ENCODE results near the gene SMYD3. TPM values are rescaled to one million over a fixed set of nuclear protein-coding genes. Genes with fewer than 3 reads are reported as not detected.

SMYD3 gene
- total RNA-seq, 1 donor from 2014 or later: 0.32 TPM

DNA sequence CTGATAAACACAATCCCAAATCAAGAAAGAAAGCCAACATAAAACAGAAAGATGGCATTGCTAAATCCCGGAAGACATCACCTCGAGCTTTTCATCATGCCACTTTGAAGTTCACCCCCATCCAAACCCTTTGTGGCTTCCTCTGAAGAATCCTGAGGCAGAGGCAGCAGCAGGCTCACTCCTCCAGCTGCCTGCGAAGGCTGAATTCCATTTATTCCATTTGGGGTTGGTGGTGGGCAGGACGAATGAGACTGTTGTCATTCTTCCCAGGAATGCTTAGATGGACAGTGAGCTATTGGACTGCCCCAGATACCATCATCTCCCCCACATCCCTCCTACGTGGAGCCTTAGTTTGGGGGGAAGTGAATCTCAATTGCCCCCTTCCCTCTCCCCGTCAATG is 437.5 kb downstream of the SMYD3 start:
- H3K9me3 ChIP-seq: no peaks in the 10 kb centered on the region
- no peak overlapping the region for H3K4me3 ChIP-seq
- H3K27me3 ChIP-seq: no peaks in the 10 kb centered on the region
- H3K36me3 ChIP-seq: no peaks in the 10 kb centered on the region
- intact Hi-C loops (cut with DNase I): no loop called here
- no peak overlapping the region for H3K27ac ChIP-seq
- TF ChIP-seq, protein P1, sequence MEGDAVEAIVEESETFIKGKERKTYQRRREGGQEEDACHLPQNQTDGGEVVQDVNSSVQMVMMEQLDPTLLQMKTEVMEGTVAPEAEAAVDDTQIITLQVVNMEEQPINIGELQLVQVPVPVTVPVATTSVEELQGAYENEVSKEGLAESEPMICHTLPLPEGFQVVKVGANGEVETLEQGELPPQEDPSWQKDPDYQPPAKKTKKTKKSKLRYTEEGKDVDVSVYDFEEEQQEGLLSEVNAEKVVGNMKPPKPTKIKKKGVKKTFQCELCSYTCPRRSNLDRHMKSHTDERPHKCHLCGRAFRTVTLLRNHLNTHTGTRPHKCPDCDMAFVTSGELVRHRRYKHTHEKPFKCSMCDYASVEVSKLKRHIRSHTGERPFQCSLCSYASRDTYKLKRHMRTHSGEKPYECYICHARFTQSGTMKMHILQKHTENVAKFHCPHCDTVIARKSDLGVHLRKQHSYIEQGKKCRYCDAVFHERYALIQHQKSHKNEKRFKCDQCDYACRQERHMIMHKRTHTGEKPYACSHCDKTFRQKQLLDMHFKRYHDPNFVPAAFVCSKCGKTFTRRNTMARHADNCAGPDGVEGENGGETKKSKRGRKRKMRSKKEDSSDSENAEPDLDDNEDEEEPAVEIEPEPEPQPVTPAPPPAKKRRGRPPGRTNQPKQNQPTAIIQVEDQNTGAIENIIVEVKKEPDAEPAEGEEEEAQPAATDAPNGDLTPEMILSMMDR (IDR thresholded peaks at IDR 0.05): no peak
- DNase-seq (ENCODE audit: low spot score in 2 of 2): no peak
- no peaks in the 10 kb centered on the region for H3K4me1 ChIP-seq

DNA sequence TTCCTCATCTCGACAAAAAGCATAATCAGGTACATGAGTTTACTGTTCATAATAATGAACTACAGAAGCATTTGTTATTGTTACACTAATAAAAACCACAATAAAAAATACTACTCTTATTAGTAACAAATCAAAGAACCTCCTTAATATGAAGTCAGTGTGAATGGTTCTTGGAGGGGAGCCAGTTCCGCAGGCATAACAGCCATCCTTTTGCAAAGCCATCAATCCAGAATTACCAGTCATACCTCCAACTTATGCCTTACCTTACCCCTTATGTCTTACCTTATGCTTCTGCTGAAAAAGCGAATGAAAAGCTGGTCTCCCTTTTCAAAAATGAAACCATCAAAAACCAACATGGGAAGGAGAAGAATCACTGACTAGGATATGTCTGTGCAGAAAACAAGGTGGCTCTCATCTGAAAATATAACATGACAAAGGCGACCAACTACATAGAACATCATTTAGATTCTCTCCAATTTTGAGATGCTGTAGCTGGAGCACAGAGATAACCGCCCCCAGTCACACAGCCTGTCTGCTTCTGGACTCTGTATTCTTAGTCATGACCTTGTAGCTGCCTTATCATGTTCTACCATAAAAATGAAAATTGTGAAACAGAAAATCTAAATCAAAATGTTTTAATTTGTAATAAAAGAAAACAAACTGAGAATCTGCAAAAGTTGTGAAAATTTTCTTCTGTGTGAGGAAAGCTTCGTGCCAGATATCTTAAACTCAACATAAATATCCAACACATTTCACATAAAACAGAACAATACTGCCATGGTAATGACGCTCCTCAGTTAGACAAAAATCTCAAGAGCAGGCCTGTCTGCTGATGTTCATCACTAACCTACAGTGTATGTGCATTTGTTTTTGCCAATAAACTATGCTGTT is 438.2 kb downstream of the SMYD3 start:
- H3K4me1 ChIP-seq: no peaks in the 10 kb centered on the region
- DNase-seq (ENCODE audit: low spot score in 2 of 2): no peak
- TF ChIP-seq, protein P1 (IDR thresholded peaks at IDR 0.05): no peak
- H3K36me3 ChIP-seq: no peaks in the 10 kb centered on the region
- H3K4me3 ChIP-seq: no peak overlapping the region
- H3K27me3 ChIP-seq: no peaks in the 10 kb centered on the region
- no peak overlapping the region for H3K27ac ChIP-seq
- no peaks in the 10 kb centered on the region for H3K9me3 ChIP-seq
- intact Hi-C loops (cut with DNase I): no loop called here

DNA sequence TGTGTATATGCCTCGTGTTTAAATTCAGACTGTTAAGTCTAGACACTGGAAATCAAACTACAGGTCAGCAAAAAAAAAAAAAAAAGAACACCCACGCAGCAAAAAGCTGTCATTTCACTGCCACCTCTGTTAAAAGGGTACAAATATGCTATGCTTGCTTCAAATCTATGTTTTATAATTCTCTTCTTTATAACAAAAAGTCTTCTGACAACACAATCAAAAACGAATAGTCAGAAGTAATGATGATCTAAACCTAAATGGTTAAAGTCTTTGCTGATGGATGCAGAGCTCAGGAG is 438.9 kb downstream of the SMYD3 start:
- no peak overlapping the region for H3K27ac ChIP-seq
- TF ChIP-seq, protein P1 (IDR thresholded peaks at IDR 0.05): no peak
- DNase-seq (ENCODE audit: low spot score in 2 of 2): no peak
- H3K36me3 ChIP-seq: no peaks in the 10 kb centered on the region
- H3K27me3 ChIP-seq: no peaks in the 10 kb centered on the region
- H3K4me1 ChIP-seq: no peaks in the 10 kb centered on the region
- no peak overlapping the region for H3K4me3 ChIP-seq
- H3K9me3 ChIP-seq: no peaks in the 10 kb centered on the region
- intact Hi-C loops (cut with DNase I): no loop called here

DNA sequence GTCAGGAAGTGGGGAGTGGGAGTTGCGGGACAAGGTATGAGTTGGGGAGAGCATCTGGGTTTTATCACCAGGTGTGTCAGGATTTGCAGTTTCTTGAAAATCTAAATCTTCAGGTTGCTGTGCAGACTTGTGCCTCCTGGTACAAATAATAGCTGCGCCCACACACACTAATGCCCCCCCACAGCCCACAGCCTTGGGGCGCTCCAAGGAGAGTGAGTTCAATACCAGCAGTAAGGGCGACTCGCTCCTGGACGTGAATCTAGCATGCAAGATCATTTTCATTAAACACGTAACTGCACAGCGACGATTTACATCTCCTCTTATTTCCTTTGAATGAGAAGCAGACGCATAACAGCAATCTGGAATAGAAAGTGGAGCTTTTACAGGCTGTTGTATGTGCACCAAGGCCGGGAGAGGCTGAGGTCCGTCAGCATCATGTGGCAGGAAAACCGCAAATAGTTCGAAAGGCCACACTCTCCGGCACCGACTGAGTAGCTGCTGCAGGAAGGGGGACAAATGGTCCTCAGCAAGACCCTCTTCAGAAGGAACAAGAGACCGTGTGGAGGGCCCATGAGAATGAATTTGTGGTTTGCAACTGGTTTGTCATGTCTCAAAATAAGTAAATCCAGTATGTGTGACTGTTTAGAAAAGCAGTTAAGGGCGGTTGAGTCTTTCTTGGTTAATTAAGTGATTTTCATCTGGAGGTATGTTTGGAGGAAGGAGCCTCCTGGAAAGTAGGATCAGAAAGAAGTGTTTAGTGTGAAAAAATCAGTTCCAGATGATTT is 439.5 kb downstream of the SMYD3 start:
- Histone ChIP-seq H3K36me3 (no peaks in the 10 kb centered on the region), H3K4me1 (no peaks in the 10 kb centered on the region), H3K27ac (no peak overlapping the region), H3K9me3 (no peaks in the 10 kb centered on the region), H3K27me3 (no peaks in the 10 kb centered on the region), H3K4me3 (no peak overlapping the region)
- TF ChIP-seq, protein P1 (IDR thresholded peaks at IDR 0.05): no peak
- no peak for DNase-seq (ENCODE audit: low spot score in 2 of 2)
- intact Hi-C loops (cut with DNase I): no loop called here

DNA sequence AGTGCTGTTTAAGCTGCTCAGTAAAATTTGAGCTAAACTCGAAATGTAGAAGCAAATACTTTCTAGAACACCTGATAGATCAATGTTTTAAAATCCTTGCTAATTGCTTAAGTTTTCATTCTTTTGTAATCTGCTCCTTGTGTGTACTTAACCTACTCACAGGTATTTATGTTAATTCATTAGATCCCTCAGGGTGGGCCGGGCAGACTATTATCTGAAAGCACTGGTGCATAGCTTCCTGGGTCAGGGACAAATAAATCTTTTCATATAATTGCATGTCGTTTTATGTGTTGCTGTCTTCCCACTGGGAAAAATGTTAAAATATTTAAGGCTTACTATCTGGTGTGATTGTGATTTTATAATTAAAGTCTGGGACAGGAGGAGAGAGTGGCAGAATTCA is 440.5 kb downstream of the SMYD3 start:
- DNase-seq (ENCODE audit: low spot score in 2 of 2): no peak
- intact Hi-C loops (cut with DNase I): no loop called here
- Histone ChIP-seq H3K27me3 (no peaks in the 10 kb centered on the region), H3K4me1 (no peaks in the 10 kb centered on the region), H3K27ac (no peak overlapping the region), H3K4me3 (no peak overlapping the region), H3K9me3 (no peaks in the 10 kb centered on the region), H3K36me3 (no peaks in the 10 kb centered on the region)
- TF ChIP-seq, protein P1 (IDR thresholded peaks at IDR 0.05): no peak
